Measurements from ENCODE around the gene IQSEC3. TPM values are rescaled to one million over a fixed set of nuclear protein-coding genes. Genes with fewer than 3 reads are reported as not detected.

Gene IQSEC3
- total and polyA plus RNA-seq, 4 donors = 0.29 to 7.5 (median 1.5) TPM

- Histone ChIP-seq H3K4me3 (no peak overlapping the region), H3K36me3 (ENCODE audit: control insufficient read depth in 4 of 4, insufficient read depth in 4 of 4, low read length in 4 of 4) (no peaks in the 10 kb centered on the region), H3K4me1 (ENCODE audit: control insufficient read depth in 5 of 5, insufficient read depth in 5 of 5, low read length in 5 of 5) (peaks cover 0 to 5% (median 0%) of the 10 kb centered on the region in 5 donors), H3K27me3 (ENCODE audit: control insufficient read depth in 3 of 3, insufficient read depth in 3 of 3, low read length in 2 of 3) (peaks cover 3 to 9% (median 5%) of the 10 kb centered on the region in 3 donors), H3K27ac (ENCODE audit: low read depth in 1 of 2, low read length in 1 of 2) (no peak overlapping the region), H3K9me3 (ENCODE audit: control insufficient read depth in 4 of 4, insufficient read depth in 3 of 4, low read length in 3 of 4) (peaks cover 0 to 5% (median 0%) of the 10 kb centered on the region in 4 donors), H3K9ac (ENCODE audit: insufficient read depth in 1 of 2, low read length in 2 of 2) (no peak overlapping the region)
- ATAC-seq (ENCODE audit: insufficient read depth, low FRiP score) = no peak
- TF ChIP-seq, protein P1, sequence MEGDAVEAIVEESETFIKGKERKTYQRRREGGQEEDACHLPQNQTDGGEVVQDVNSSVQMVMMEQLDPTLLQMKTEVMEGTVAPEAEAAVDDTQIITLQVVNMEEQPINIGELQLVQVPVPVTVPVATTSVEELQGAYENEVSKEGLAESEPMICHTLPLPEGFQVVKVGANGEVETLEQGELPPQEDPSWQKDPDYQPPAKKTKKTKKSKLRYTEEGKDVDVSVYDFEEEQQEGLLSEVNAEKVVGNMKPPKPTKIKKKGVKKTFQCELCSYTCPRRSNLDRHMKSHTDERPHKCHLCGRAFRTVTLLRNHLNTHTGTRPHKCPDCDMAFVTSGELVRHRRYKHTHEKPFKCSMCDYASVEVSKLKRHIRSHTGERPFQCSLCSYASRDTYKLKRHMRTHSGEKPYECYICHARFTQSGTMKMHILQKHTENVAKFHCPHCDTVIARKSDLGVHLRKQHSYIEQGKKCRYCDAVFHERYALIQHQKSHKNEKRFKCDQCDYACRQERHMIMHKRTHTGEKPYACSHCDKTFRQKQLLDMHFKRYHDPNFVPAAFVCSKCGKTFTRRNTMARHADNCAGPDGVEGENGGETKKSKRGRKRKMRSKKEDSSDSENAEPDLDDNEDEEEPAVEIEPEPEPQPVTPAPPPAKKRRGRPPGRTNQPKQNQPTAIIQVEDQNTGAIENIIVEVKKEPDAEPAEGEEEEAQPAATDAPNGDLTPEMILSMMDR (IDR thresholded peaks at IDR 0.05; ENCODE audit: control extremely low read depth, extremely low read depth) = no peak
- 81 to 86% methylated on average over 15 of the region's 15 CpGs for WGBS, 2 donors
- DNase-seq = no peak
Measured at GRCh38 chr12:101969-102878, 35.7 kb downstream of the IQSEC3 start.

DNA sequence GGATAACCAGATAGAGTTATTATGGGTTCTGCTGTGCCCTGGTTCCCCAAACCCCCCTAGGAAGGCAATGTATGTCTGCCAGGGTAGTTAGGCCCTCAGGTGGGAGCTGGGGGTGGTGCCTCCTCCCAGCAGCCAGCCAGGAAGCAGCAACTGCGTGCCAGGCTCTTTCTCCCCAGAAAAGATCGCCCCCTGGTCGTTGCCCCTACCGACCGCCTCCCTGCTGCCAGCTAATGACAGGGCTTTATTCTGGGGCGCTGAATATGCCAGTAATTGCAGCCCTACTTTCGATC is 36.3 kb downstream of the IQSEC3 start:
- H3K9ac ChIP-seq (ENCODE audit: insufficient read depth in 1 of 2, low read length in 2 of 2) = no peak overlapping the region
- TF ChIP-seq, protein P1 (IDR thresholded peaks at IDR 0.05; ENCODE audit: control extremely low read depth, extremely low read depth) = no peak
- WGBS, 2 donors = 66 to 73% methylated on average over 7 of the region's 7 CpGs

GRCh38 chr12:103169-103981 is 36.8 kb downstream of the IQSEC3 start:
- Histone ChIP-seq H3K4me3 (no peak overlapping the region), H3K27me3 (ENCODE audit: control insufficient read depth in 3 of 3, insufficient read depth in 3 of 3, low read length in 2 of 3) (peaks cover 3 to 8% (median 5%) of the 10 kb centered on the region in 3 donors), H3K36me3 (ENCODE audit: control insufficient read depth in 4 of 4, insufficient read depth in 4 of 4, low read length in 4 of 4) (no peaks in the 10 kb centered on the region), H3K9ac (ENCODE audit: insufficient read depth in 1 of 2, low read length in 2 of 2) (no peak overlapping the region), H3K9me3 (ENCODE audit: control insufficient read depth in 4 of 4, insufficient read depth in 3 of 4, low read length in 3 of 4) (peaks cover 0 to 5% (median 0%) of the 10 kb centered on the region in 4 donors), H3K27ac (ENCODE audit: low read depth in 1 of 2, low read length in 1 of 2) (no peak overlapping the region), H3K4me1 (ENCODE audit: control insufficient read depth in 5 of 5, insufficient read depth in 5 of 5, low read length in 5 of 5) (peaks cover 0 to 5% (median 0%) of the 10 kb centered on the region in 5 donors)
- DNase-seq = no peak
- TF ChIP-seq, protein P1 (IDR thresholded peaks at IDR 0.05; ENCODE audit: control extremely low read depth, extremely low read depth) = no peak
- WGBS, 2 donors = 69 to 72% methylated on average over 14 to 17 of the region's 19 CpGs
- no peak for ATAC-seq (ENCODE audit: insufficient read depth, low FRiP score)

More for the DNA sequence above, 36.3 kb downstream of the IQSEC3 start:
- Histone ChIP-seq H3K27ac (ENCODE audit: low read depth in 1 of 2, low read length in 1 of 2) (no peak overlapping the region), H3K27me3 (ENCODE audit: control insufficient read depth in 3 of 3, insufficient read depth in 3 of 3, low read length in 2 of 3) (peaks cover 3 to 9% (median 5%) of the 10 kb centered on the region in 3 donors), H3K9me3 (ENCODE audit: control insufficient read depth in 4 of 4, insufficient read depth in 3 of 4, low read length in 3 of 4) (peaks cover 0 to 5% (median 0%) of the 10 kb centered on the region in 4 donors), H3K4me3 (no peak overlapping the region), H3K4me1 (ENCODE audit: control insufficient read depth in 5 of 5, insufficient read depth in 5 of 5, low read length in 5 of 5) (peaks cover 0 to 5% (median 0%) of the 10 kb centered on the region in 5 donors), H3K36me3 (ENCODE audit: control insufficient read depth in 4 of 4, insufficient read depth in 4 of 4, low read length in 4 of 4) (no peaks in the 10 kb centered on the region)
- DNase-seq (no peak), ATAC-seq (ENCODE audit: insufficient read depth, low FRiP score) (no peak)
